GM13976 (cell line): ENCODE results near the gene SOX6.

Source experiments
- DNase-seq: peaks from one replicate; pipeline ENCODE4 v3.0.0; 2012; ENCODE audit warnings: low spot score
- CTCF ChIP-seq: IDR thresholded peaks from 2 replicates; pipeline ENCODE4 v1.5.1; 2012; ENCODE audit warnings: borderline replicate concordance, mild to moderate bottlenecking; ENCODE audit not compliant: insufficient read depth; ENCODE audit errors: extremely low read depth, missing control alignments, control extremely low read depth
- in situ Hi-C: fragments of 300-500 bp; cut with MboI; formaldehyde crosslinking; loops from one replicate; pipeline ENCODE4 v1.12.0; 2022; ENCODE audit warnings: low sequenced_read_pairs, mixed read lengths, inconsistent platforms; ENCODE audit not compliant: unreplicated experiment

Gene SOX6

GRCh38 chr11:16089481-16089880, 266.9 kb downstream of the SOX6 start:
- in situ Hi-C loops, result no loop called here
- no peak for DNase-seq
- no peak for TF ChIP-seq CTCF

- in situ Hi-C loops, result no loop called here
- no peak for TF ChIP-seq CTCF
- no peak for DNase-seq
Measured at GRCh38 chr11:16088774-16089173, 267.6 kb downstream of the SOX6 start.

DNA sequence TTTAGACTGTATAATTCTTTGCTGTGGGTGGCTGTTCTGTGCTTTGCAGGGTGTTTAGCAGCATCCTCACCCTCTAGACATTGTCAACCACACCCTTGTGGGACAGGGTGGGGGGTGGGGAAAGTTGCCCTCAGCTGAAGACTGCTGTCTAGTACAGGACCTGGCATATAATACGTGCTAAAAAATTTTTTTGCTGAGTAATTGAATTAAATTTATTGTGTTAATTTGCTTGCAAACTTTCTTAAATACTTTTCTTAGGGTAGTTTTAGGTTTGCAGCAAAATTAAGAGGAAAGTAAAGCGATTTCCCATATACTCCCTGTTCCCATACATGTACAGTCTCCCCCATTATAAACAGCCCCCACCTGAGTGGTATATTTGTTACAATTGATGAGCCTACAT, 268.5 kb downstream of the SOX6 start:
- in situ Hi-C loops, result no loop called here
- no peak for TF ChIP-seq CTCF
- DNase-seq, result no peak

- no peak for TF ChIP-seq CTCF
- DNase-seq, result no peak
- in situ Hi-C loops, result no loop called here
Measured at GRCh38 chr11:16086229-16086819, 270.0 kb downstream of the SOX6 start.

GRCh38 chr11:16082095-16083055, 274.0 kb downstream of the SOX6 start:
- TF ChIP-seq CTCF, result no peak
- in situ Hi-C loops, result no loop called here
- no peak for DNase-seq

DNA sequence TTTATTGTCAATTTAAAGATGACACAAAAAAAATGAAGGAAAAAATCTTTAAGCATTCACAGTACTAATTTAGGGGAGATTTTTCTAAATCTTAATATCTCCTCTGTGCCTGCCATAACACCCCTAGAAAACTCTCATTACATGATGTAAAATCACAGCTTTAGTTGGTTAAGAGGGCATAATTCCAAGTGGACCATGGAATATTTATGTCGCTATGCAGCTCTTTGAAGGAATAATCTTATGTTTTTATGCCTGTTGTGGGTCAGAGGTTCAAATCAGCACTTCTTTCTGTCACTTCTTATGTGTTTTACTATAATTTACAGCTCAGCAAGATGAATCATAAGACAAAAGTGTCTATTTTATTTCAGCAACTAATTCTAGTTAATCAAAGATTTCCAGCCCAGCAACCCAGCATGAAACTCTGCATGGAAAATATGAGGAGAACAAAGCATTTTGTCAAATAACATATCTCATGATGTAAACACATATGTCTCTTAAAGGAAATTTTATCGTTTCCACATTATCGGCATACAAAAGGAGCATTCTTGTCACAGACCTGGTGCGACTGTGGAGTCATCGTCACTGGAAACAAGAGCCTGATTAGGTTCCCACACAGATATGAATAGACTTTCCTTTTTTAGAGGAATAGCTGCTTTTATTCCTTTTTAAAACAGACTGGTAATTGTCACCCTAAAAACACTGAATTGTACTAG, 274.8 kb downstream of the SOX6 start:
- no peak for TF ChIP-seq CTCF
- no peak for DNase-seq
- in situ Hi-C loops, result no loop called here
